Ascending aorta (tissue), 2 donors: ENCODE data around the gene NKAIN2. TPM values are rescaled to one million over a fixed set of nuclear protein-coding genes. Genes with fewer than 3 reads are reported as not detected.

ENCODE experiments used
- DNase-seq, 2 donors: peaks; one replicate each; pipeline ENCODE4 v3.0.0-alpha.2; 2019; ENCODE audit warnings: low spot score in 2 of 2
- H3K27ac ChIP-seq, 2 donors: fragments of 200-600 bp; sonication (generic); one replicate each; pipeline ENCODE4 v1.5.1; 2016 to 2017; ENCODE audit warnings: mild to moderate bottlenecking in 1 of 2
- H3K27me3 ChIP-seq: fragments of 200-600 bp; sonication (generic); one replicate; pipeline ENCODE4 v1.5.1; 2017
- H3K36me3 ChIP-seq, 2 donors: fragments of 200-600 bp; sonication (generic); one replicate each; pipeline ENCODE4 v1.5.1; 2016
- H3K4me1 ChIP-seq, 2 donors: fragments of 200-600 bp; sonication (generic); one replicate each; pipeline ENCODE4 v1.5.1; 2016 to 2017; ENCODE audit warnings: mild to moderate bottlenecking in 1 of 2
- H3K4me3 ChIP-seq, 2 donors: fragments of 200-600 bp; sonication (generic); one replicate each; pipeline ENCODE4 v1.5.1; 2016 to 2017; ENCODE audit warnings: mild to moderate bottlenecking in 1 of 2
- H3K9me3 ChIP-seq, 2 donors: fragments of 200-600 bp; sonication (generic); one replicate each; pipeline ENCODE4 v1.5.1; 2016
- intact Hi-C: fragments of 100-400 bp; cut with DNase I; formaldehyde crosslinking; loops from one replicate; pipeline ENCODE4 v1.15.1; 2023
- total RNA-seq: library from RNA; depleted of rRNA; stranded (reverse); fragments of >200 nt; gene quantifications from one replicate; pipeline ENCODE4 v1.1.0, GENCODE V29; 2016
- TF ChIP-seq, protein P1 (sequence below), 3 experiments: fragments of 200-600 bp in 2 of 3; fragments of 450-650 bp in 1 of 3; sonication (generic) in 2 of 3; IDR thresholded peaks; one replicate each; pipeline ENCODE4 v1.5.1; 2016 to 2019; ENCODE audit warnings: antibody characterized with exemption in 3 of 3, mild to moderate bottlenecking in 1 of 3, moderate library complexity in 1 of 3

The NKAIN2 gene
- total RNA-seq, 1 donor from 2014 or later, result 0.11 TPM

DNA sequence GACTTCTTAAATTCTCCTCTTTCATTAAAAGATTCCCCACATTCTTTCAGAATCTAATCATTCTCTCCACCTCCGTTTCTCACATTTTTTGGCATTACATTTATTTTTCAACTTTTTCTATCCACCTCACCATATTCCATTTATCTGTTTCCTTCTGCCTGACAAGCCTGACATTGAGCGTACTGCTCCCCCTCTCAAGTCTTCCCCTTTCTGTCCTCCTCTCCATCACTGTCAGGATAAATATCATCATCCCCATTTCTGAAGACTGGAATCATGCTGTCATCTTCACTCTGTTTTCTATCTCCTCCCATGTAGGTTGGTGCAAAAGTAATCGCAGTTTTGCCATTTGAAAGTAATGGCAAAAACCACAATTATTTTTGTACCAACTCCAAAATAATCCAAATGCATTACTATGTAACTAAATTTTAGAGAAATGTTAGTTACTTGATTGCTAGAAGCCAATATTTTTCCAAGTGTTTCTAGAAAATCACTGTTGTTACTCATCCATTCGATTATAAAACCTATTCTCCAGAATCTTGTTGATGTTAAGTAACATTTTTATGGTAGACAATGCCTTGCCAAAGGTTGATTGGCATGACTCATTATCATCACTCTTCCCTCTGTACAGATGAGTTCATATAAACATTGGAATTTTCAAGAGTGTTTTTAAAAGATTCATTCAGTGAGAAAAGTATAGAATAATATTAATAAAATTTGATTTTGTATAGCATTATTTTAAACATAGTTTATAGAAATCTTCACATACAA, 866.2 kb downstream of the NKAIN2 start:
- H3K9me3 ChIP-seq, result peaks cover 7% of the 10 kb centered on the region in 2 donors

GRCh38 chr6:124670801-124671200, 867.1 kb downstream of the NKAIN2 start:
- TF ChIP-seq, protein P1, sequence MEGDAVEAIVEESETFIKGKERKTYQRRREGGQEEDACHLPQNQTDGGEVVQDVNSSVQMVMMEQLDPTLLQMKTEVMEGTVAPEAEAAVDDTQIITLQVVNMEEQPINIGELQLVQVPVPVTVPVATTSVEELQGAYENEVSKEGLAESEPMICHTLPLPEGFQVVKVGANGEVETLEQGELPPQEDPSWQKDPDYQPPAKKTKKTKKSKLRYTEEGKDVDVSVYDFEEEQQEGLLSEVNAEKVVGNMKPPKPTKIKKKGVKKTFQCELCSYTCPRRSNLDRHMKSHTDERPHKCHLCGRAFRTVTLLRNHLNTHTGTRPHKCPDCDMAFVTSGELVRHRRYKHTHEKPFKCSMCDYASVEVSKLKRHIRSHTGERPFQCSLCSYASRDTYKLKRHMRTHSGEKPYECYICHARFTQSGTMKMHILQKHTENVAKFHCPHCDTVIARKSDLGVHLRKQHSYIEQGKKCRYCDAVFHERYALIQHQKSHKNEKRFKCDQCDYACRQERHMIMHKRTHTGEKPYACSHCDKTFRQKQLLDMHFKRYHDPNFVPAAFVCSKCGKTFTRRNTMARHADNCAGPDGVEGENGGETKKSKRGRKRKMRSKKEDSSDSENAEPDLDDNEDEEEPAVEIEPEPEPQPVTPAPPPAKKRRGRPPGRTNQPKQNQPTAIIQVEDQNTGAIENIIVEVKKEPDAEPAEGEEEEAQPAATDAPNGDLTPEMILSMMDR (IDR thresholded peaks at IDR 0.05), result no peak
- DNase-seq, result no peak
- intact Hi-C loops, result no loop called here

More for the DNA sequence above, 866.2 kb downstream of the NKAIN2 start:
- TF ChIP-seq, protein P1 (IDR thresholded peaks at IDR 0.05), result no peak
- H3K27me3 ChIP-seq, result no peaks in the 10 kb centered on the region
- H3K4me3 ChIP-seq, result no peak overlapping the region
- H3K4me1 ChIP-seq, result no peaks in the 10 kb centered on the region
- DNase-seq, result no peak
- H3K27ac ChIP-seq, result no peak overlapping the region
- no peaks in the 10 kb centered on the region for H3K36me3 ChIP-seq
- intact Hi-C loops, result no loop called here

DNA sequence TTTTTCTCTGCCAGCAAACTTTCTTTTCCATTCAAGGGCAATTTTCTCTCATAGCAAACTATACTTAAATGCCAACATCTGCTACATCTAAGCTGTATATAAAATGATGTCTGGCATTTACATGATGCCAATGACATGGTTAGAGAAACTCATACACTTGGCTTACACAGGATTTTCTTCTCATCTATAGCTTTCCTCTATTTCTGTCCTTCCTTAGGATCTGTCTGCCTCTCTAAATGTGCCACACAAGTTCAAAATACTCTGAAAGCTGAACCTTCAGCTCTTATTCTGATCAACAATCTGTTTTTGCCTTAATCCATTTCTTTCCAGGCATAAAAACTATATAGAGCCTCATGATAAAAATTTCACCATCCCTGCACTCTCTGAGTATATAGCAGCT, 867.7 kb downstream of the NKAIN2 start:
- TF ChIP-seq, protein P1 (IDR thresholded peaks at IDR 0.05), result no peak
- intact Hi-C loops, result no loop called here
- no peaks in the 10 kb centered on the region for H3K27me3 ChIP-seq

More at GRCh38 chr6:124670801-124671200, 867.1 kb downstream of the NKAIN2 start:
- Histone ChIP-seq H3K27ac (no peak overlapping the region), H3K36me3 (no peaks in the 10 kb centered on the region), H3K9me3 (peaks cover 7% of the 10 kb centered on the region in 2 donors), H3K27me3 (no peaks in the 10 kb centered on the region), H3K4me1 (no peaks in the 10 kb centered on the region), H3K4me3 (no peak overlapping the region)

DNA sequence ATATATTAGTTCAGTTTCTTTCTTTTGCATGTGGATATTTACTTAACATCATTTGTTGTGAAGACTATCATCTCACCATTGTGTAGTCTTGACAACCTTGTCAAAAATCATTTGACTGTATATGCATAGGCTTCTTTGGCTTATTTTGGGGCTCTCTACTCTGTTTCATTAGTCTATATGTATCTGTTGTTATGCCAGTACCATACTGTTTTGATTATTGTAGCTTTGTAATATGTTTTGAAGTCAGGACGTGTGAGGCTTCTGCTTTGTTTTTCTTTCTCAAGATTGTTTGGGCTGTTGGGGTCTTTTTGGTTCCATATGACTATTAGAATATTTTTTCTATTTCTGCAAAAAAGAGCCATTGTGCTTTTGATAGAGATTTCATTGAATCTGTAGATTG, 870.4 kb downstream of the NKAIN2 start:
- intact Hi-C loops, result no loop called here
- Histone ChIP-seq H3K27me3 (no peaks in the 10 kb centered on the region), H3K27ac (no peak overlapping the region), H3K4me3 (no peak overlapping the region), H3K36me3 (no peaks in the 10 kb centered on the region), H3K9me3 (peaks cover 7 to 32% of the 10 kb centered on the region in 2 donors), H3K4me1 (no peaks in the 10 kb centered on the region)
- DNase-seq, result no peak
- TF ChIP-seq, protein P1 (IDR thresholded peaks at IDR 0.05), result no peak

More for the DNA sequence above, 867.7 kb downstream of the NKAIN2 start:
- no peak overlapping the region for H3K27ac ChIP-seq
- H3K4me3 ChIP-seq, result no peak overlapping the region
- peaks cover 7 to 12% of the 10 kb centered on the region in 2 donors for H3K9me3 ChIP-seq
- H3K36me3 ChIP-seq, result no peaks in the 10 kb centered on the region
- no peak for DNase-seq
- H3K4me1 ChIP-seq, result no peaks in the 10 kb centered on the region

DNA sequence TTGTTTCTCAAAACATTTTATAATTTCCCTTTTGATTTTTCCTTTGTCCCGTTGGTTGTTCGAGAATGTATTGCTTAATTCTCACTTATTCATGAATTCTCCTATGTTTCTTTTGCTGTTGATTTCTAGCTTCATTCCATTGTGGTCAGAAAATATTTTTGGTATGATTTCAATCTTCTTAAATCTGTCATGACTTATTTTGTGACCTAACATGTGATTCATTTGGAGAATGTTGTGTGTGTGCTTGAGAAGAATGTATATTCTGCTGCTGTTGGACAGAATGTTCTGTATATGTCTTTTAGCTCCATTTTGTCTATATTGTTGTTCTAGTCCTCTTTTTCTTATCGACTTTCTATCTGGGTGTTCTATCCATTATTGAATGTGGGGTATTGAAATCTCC, 872.4 kb downstream of the NKAIN2 start:
- TF ChIP-seq, protein P1 (IDR thresholded peaks at IDR 0.05), result no peak
- no peak overlapping the region for H3K4me3 ChIP-seq
- no peak for DNase-seq
- intact Hi-C loops, result no loop called here
- no peaks in the 10 kb centered on the region for H3K27me3 ChIP-seq
- H3K4me1 ChIP-seq, result no peaks in the 10 kb centered on the region
- H3K9me3 ChIP-seq, result peaks cover 7 to 32% of the 10 kb centered on the region in 2 donors
- no peaks in the 10 kb centered on the region for H3K36me3 ChIP-seq
- H3K27ac ChIP-seq, result no peak overlapping the region
